HG02973 (cell line): Measurements from ENCODE around the gene CYP2J2.
"Not testable (repeated sequence)": the region's sequence is repeated elsewhere in the genome, so short reads cannot be mapped to it uniquely, and the experiment has no call there.

Experiments
- ATAC-seq: cut with Tn5 transposase; IDR thresholded peaks from one replicate; pipeline ENCODE4 v1.9.1; 2021; ENCODE audit warnings: moderate library complexity; ENCODE audit not compliant: unreplicated experiment

CYP2J2 gene

DNA sequence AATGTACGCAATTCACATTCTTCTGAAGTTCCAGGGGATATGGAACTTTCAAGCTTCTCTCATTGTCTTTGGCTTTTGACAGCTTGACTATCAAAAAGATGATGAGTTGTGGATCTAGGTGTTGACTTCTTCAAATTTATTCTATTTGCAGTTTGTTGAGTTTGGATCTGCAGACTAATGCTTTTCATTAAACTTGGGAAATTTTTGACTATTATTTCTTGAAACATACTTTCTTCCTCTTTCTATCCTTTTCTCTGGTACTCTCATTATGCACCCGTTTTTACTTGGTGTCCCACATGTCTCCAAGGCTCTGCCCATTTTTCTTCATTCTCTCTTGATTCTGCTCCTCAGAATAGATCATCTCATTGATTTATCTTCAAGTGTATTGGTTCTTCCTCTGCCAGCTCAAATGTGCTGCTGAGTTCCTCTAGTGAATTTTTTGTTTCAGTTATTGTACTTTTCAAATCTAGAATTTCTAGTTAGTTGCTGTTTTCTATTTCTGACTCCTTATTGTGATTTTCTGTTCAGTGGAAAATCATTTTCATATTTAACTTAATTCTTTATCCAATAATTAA lies 49.4 kb downstream of the CYP2J2 start:
- ATAC-seq, result no peak

- no peak for ATAC-seq
Measured at GRCh38 chr1:59871746-59872145, 54.8 kb downstream of the CYP2J2 start.

- ATAC-seq, result no peak
Measured at GRCh38 chr1:59866462-59866861, 60.1 kb downstream of the CYP2J2 start.

- ATAC-seq, result no peak
Measured at GRCh38 chr1:59857679-59858354, 68.8 kb downstream of the CYP2J2 start.

DNA sequence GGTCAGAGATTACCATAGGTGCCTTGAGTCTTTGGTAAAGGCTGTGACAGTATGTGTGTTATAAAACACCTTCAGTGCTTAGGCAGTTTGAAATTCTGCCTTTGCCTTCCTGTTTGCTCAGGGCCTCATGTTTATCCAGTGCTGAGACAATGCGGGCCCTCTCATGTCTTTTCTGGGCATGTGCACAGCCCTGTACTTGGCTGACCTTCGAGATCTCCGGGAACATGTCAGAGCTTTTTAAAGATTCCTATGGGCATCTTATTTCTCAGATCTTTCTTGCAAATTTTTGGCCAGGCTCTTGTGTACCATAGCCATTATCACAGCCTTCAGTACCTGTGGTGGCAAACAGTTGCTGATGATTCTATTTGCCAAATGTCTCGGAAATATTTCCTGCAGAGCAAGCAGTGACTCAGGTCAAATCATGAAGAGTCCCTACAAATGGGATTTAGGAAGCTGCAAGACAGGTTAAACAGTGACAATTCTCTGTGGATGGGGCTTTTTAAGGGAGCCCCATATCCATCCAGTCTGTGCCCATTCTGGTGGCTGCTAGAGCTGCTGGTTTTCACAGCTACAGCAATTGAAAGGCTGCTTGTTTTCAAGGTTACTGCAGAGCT lies 69.7 kb downstream of the CYP2J2 start:
- no peak for ATAC-seq

GRCh38 chr1:59855297-59855696 lies 71.3 kb downstream of the CYP2J2 start:
- not testable (repeated sequence) for ATAC-seq

DNA sequence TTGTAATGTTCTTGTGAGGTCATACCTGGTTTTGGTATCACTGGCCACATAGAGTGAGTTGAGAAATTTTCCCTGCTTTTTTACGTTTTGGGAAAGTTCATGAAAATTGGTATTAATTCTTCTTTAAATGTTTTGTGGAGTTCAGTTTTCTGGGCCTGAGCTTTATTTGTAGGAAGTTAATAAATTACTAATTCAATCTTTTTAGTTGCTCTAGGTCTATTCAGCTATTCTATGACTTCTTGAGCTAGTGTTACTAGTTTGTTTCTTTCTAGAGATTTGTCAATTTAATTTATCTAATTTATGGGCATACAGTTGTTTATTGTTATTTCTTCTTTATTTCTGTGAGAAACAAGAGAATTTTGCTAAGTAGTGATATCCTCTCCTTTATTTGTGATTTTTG lies 74.5 kb downstream of the CYP2J2 start:
- no peak for ATAC-seq

DNA sequence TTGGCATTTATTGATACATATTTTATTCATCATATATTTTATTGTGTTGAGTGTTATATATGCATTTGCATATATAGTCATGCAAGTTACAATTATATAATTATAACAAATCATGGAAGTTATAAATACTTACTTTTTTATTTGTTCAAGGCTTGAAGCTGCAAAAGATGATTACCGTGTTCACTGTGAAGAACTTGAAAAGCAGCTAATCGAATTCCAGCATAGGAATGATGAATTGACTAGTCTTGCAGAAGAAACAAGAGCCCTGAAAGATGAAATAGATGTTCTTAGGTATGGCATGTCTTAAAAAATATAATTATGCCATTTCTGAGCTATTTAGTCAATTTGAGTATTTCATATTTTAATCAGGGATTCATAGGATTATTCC lies 79.7 kb downstream of the CYP2J2 start:
- ATAC-seq, result no peak

DNA sequence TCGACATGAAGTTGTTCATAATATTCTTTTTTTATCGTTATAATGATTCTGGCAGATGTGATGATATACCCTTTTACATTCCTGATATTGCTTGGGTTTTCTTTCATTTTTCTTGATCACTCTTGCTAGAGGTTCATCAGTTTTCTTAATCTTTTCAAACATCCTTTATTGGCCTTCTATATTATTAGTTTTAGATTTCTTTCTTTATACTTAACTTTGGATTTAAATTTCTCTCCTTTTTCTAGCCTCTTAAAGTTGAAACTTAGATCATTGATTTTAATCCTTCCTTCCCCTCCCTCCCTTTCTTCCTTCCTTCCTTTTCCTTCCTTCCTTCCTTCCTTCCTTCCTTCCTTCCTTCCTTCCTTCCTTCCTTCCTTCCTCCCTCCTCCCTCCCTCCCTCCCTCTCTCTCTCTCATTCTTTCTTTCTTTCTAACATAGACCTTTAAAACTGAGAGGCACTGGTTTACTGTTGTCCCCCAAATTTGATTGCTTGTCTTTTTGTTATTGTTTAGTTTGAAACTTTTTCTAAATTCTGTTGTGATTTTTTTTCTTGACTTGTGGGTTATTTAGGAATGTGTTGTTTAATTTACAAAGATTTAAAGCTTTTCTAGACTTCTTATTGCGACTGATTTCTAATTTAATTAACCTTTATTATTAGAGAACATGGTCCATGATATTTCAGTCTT lies 80.2 kb downstream of the CYP2J2 start:
- ATAC-seq, result no peak

DNA sequence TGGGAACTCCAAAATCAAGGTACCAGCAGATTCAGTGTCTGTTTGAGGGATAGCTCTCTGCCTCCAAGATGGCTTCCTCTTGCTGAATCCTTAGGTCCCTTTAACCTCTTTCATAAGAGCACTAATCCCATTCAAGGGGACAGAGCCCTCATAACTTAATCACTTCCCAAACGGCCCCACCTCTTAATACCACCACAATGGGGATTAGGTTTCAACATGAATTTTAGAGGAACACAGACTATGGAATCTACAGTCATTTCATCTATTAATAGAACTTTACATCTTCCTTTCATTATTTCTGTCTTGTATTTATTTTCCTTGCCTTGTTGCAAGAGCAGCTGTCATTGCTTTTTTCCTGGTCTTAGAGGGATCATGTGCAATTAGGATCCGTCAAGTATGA lies 81.5 kb downstream of the CYP2J2 start:
- no peak for ATAC-seq
